ENCODE data around the gene GPR17. TPM values are rescaled to one million over a fixed set of nuclear protein-coding genes. Genes with fewer than 3 reads are reported as not detected.

The GPR17 gene
- total and polyA plus RNA-seq, 8 donors, result 0.24 to 3.6 (median 1.1) TPM

DNA sequence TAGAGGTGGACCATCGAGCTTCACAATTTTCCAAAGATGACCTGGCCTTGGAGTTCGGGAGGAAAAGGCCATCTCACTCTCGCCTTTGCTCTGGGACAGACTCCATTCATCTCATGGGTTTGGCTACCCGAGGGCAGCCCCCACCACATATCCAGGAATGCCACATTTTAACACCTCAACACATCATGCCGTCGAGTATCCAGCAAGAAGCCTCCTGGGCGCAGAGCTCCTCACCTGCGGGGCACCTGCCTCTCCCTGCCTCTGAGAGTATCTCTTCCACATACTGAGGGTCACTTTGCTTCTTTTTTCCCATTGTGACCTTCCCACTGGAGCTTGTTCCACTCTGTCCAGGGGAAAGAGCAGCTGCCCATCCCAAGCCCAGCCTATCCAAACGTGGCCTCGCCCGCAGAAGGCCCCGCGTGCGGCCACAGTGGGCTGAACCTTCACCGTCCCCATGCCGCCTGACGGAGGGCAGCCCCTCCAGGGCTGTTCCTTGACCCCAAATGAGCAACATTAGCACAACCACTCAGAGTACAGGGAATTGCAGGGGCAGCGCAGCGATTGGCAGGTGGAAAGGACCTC is 34.8 kb downstream of the GPR17 start:
- H3K27ac ChIP-seq, result peak overlapping the region in 1 of 2 donors; percentile 39
- no peak for DNase-seq

DNA sequence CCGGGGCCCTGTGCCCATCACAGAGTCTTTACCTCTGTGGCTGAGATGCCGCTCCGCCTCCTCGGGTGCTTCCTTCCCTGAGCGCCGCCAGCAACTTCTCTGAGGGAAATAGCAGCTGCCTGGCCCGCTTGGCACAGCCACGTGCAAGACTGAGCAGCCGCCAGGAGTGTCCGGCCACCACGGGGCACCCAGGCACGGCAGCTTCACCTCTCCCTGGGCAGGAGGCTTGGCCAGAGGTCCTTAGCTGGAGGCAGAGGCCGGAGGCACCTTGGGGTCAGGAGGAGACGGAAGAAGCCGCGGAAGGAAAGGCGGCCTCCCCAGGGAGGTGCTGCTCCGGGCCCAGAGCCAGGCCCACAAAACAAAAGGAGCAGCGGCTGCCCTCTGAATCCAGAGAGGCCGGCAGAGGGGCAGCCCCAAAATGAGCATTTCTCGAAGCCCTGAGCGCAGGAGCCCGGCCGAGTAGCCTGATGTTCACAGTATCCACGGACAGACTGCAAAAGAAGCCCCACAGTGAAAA is 35.4 kb downstream of the GPR17 start:
- DNase-seq, result peak in 1 of 4 donors; percentile 75
- H3K27ac ChIP-seq, result peak overlapping the region in 1 of 2 donors; percentile 39

More for the DNA sequence above, 34.8 kb downstream of the GPR17 start:
- TF ChIP-seq, protein P1, sequence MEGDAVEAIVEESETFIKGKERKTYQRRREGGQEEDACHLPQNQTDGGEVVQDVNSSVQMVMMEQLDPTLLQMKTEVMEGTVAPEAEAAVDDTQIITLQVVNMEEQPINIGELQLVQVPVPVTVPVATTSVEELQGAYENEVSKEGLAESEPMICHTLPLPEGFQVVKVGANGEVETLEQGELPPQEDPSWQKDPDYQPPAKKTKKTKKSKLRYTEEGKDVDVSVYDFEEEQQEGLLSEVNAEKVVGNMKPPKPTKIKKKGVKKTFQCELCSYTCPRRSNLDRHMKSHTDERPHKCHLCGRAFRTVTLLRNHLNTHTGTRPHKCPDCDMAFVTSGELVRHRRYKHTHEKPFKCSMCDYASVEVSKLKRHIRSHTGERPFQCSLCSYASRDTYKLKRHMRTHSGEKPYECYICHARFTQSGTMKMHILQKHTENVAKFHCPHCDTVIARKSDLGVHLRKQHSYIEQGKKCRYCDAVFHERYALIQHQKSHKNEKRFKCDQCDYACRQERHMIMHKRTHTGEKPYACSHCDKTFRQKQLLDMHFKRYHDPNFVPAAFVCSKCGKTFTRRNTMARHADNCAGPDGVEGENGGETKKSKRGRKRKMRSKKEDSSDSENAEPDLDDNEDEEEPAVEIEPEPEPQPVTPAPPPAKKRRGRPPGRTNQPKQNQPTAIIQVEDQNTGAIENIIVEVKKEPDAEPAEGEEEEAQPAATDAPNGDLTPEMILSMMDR (IDR thresholded peaks at IDR 0.05), result no peak
- Histone ChIP-seq H3K9me3 (no peaks in the 10 kb centered on the region), H3K36me3 (no peaks in the 10 kb centered on the region), H3K4me3 (peak overlapping the region in 1 of 2 donors; percentile 30), H3K27me3 (peaks cover 0 to 31% of the 10 kb centered on the region in 2 donors), H3K4me1 (peaks cover 0 to 11% of the 10 kb centered on the region in 2 donors)
- intact Hi-C loops (cut with DNase I), result no loop called here
- ATAC-seq, result no peak

DNA sequence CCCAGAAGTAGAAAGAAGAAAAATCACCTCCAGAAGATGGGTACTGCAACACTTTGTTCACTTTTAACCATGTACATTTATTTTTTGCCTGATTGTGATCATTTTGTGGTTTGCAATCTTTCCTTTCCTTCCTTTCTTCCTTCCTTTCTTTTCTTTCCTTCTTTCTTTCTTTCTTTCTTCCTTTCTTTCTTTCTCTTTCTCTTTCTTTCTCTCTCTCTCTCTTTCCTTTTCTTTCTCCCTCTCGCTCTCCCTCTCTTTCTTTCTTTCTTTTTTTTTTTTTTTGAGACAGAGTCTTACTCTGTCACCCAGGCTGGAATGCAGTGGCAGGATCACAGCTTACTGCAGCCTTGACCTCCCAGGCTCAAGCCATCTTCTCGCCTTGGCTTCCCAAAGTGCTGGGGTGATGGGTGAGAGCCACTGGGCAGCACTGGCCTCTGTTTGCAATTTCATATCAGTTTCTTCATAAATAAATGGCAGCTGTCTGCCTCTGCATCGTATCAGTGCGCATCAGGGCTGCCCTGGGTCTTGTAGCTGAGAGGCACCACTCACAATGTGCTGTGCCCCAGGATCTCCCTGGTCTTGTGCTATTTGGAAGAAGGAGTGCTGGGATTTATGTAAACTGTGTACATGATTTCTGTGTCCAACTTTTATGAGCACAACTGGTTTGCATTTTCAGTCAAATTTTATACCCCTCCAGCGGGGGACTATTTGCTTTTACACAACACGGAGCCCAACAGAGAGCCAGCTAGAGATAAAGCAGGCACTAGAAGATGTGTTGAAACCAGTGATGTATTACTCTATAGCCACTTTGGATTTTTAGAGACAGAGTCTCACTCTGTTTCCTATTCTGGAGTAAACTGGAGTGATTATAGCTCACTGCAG is 36.3 kb downstream of the GPR17 start:
- H3K4me3 ChIP-seq, result no peak overlapping the region
- no peaks in the 10 kb centered on the region for H3K9me3 ChIP-seq
- TF ChIP-seq, protein P1 (IDR thresholded peaks at IDR 0.05), result no peak
- peaks cover 0 to 6% of the 10 kb centered on the region in 2 donors for H3K4me1 ChIP-seq
- H3K36me3 ChIP-seq, result no peaks in the 10 kb centered on the region
- H3K27ac ChIP-seq, result no peak overlapping the region
- intact Hi-C loops (cut with DNase I), result no loop called here
- peaks cover 0 to 17% of the 10 kb centered on the region in 2 donors for H3K27me3 ChIP-seq
- DNase-seq (no peak), ATAC-seq (no peak)

More for the DNA sequence above, 35.4 kb downstream of the GPR17 start:
- Histone ChIP-seq H3K27me3 (peaks cover 0 to 25% of the 10 kb centered on the region in 2 donors), H3K36me3 (no peaks in the 10 kb centered on the region), H3K9me3 (no peaks in the 10 kb centered on the region), H3K4me3 (peak overlapping the region in 1 of 2 donors; percentile 30), H3K4me1 (peaks cover 0 to 11% of the 10 kb centered on the region in 2 donors)
- intact Hi-C loops (cut with DNase I), result no loop called here
- TF ChIP-seq, protein P1 (IDR thresholded peaks at IDR 0.05), result no peak
- no peak for ATAC-seq

DNA sequence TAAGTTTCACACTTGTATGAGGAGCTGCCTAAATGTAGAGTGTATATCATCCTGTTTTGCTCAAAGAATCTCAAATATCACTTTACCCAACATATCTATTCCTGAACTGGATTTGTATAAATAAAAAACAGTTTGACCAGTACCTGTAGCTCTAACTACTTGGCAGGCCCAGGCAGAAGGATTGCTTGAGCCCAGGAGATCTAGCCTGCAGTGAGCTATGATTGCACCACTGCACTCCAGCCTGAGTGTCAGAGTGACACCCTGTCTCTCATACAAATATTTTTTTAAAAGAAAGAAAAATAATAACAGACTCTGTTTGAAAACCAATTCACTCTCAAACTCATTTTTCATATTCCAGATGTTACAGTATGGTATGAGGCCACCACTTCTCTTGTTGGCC is 37.1 kb downstream of the GPR17 start:
- intact Hi-C loops (cut with DNase I), result no loop called here

More for the DNA sequence above, 37.1 kb downstream of the GPR17 start:
- H3K27me3 ChIP-seq, result peaks cover 0 to 9% of the 10 kb centered on the region in 2 donors
- TF ChIP-seq, protein P1 (IDR thresholded peaks at IDR 0.05), result no peak
- ATAC-seq, result no peak
- H3K4me1 ChIP-seq, result peaks cover 0 to 6% of the 10 kb centered on the region in 2 donors
- peaks cover 0 to under 1% of the 10 kb centered on the region in 2 donors for H3K9me3 ChIP-seq
- no peak for DNase-seq
- H3K36me3 ChIP-seq, result no peaks in the 10 kb centered on the region
- no peak overlapping the region for H3K4me3 ChIP-seq
- H3K27ac ChIP-seq, result no peak overlapping the region

Data from left lung (tissue), 10 donors.